NCI-H1092 (cell line): ENCODE measurements around the gene GAD1.

Experiments used
- DNase-seq: peaks from one replicate; lab custom pipeline; 2025; lab: John Stamatoyannopoulos, UW

GAD1 gene

DNA sequence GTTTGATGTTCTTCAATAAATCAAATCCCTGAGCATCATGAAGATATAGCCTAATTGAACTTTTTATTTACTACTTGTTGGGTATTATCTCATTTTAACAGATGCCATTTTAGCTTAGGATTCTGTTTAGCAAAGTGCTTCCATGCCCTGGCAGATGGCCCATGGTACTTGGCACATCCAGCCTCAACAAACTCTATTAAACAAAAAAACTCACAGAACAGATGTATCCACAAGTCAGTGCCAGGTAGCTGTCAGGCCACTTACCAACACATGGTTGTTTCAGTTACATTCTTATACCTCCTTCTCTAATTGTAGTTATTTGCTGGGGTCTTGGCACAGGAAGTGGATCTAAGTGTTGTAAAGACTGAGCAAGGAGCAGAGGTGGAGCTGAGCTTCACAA is 29.6 kb downstream of the GAD1 start:
- DNase-seq = no peak

DNA sequence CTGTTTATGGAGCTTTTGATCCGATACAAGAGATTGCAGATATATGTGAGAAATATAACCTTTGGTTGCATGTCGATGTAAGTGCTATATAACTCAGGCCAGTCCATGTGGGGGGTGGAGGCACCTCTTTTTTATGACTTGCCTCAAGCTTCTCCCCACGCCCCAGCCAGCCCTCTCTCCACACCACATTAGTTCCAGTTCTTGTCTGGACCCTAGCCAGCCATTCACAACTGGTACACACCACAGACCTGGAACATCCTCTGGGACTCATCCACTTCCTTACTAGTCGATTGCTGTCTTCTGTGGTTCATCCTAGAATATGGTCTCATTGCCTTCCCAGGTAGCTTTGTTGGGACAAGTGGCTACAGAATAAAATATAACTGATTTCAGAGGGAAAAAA is 31.0 kb downstream of the GAD1 start:
- no peak for DNase-seq

DNA sequence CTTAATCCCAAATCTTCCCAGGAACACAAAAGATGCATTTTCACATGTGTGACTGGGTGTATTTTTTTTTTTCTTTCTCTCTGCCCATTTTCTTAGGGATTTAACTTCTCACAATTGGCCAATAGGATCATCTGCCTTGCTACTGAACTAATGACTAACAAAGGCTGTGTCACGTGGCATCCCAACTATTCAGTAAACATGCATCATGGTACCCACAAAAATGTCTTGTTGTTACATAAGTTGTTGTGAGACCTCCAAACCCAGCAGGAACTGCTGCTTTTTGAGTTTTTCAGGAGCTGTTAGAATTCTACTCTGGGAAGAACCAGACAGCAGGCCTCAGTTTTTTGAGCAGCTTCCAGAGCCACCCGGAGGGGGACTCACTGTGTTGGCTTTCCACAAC is 31.9 kb downstream of the GAD1 start:
- no peak for DNase-seq

DNA sequence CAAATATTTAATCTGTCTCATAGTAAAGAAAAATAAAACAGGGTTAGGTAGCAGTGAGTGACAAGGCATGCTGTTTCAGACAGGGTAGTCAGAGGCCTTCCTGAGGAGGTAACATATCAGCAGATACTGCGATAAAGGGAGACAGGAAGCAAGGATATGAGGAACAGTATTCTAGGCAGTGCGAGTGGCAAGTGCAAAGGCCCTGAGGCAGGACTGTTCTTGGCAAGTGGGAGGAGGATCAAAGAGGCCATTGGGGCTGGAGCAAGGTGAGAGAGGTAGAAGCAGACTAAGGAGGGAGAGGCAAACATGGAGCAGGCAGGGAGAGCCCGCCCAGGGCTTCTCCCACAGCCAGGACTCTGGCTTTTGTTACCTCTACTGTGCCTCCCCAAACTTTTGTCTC is 33.6 kb downstream of the GAD1 start:
- DNase-seq = no peak

DNA sequence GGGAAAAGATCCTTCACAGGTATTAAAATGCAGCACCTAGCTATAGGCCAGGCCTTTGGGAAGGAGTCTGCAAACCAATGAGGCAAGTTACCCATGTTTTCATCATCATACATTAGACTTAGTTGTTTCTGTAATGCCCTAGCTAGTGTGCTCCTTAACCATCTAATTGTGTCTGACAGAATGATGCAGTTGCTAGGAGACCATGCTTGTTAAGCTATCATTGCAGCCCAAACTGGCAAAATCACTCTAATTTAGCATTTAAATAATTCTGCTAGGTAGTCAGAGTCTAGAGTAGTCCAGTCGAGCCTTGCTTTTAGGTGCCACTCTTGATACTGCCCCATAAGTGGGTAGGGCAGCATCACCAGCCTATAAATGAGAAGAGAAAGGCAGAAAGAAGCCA is 34.9 kb downstream of the GAD1 start:
- no peak for DNase-seq

DNA sequence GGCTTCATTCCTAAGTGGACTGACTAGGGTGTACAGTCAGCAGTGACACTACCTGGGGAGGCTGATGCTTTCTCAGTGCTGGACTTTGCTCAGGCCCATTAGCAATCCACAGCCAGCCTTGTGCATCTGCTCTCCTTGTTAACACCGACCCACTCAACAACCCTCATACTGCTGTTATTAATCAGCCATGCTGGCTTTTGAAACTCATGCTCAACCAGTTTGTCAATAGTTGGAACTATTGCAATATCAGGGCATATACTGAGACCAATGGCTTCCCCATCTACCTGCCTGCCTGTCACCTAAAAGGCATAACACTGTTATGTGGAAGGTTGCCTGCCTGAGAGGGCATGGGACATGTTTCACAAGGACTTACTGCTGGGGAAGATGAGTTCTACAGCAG is 39.4 kb downstream of the GAD1 start:
- no peak for DNase-seq

DNA sequence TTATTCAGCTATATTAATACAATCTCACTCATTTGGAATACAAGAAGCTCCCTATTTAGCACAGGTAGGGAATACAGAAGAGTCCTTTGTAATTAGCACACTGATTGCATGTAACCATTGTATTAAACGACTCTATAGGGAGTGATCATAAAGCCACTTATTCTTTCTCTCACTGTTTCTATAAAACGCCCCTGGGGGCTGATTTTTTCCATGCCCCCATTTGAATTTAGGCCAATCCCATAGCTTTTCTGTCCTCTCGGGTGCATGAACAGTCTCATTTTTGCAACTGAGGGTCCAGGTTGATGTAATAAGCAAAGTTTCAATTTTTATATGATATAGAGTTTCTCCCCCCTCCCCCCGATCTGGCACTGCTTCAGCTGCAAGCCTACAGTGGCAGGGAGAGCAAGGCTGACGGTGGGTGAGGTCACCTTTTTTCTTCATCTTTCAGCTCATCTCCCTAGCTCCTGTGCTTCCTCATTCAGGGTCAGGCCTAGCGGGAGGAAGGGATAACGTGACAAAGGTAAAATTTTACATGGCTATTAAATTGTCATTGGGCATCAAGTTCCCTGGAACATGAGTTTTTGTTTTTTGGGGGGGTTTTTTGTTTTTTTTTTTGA is 45.7 kb downstream of the GAD1 start:
- DNase-seq = no peak

DNA sequence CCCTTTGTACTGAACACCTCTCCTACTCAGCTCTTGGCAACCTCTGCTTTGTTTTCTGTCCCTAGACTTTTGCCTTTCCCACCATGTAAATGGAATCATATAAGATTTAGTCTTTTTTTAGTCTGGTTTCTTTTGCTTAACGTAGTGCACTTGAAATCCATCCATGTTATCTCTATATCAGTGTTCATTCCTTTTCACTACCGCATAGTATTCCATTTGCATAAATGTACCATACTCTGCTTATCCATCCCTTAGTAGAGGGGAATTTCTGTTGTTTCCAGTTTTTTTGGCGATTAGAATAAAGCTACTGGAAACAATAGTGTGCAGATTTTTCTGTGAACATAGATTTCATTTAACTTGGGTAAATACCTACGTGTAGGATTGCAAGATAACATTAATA is 46.4 kb downstream of the GAD1 start:
- DNase-seq = no peak

DNA sequence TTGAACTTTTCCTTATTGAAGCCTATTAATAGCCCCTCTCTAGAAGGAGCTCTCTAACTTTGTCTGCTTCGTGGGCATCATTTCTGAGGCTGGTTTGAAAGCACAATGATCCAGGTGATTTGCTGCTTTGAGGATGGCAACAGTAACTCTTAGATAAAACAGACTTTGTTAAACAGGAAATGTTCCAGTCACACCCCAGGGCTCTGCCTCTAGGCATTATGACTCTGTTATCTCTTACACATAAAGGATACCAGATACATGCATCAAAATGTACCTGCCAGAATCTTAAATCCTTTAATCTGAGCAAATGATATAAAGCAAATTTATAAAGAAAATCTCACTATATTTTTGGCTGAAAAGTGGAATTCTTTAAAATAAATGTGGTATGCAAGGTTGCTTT is 52.3 kb downstream of the GAD1 start:
- DNase-seq = no peak

DNA sequence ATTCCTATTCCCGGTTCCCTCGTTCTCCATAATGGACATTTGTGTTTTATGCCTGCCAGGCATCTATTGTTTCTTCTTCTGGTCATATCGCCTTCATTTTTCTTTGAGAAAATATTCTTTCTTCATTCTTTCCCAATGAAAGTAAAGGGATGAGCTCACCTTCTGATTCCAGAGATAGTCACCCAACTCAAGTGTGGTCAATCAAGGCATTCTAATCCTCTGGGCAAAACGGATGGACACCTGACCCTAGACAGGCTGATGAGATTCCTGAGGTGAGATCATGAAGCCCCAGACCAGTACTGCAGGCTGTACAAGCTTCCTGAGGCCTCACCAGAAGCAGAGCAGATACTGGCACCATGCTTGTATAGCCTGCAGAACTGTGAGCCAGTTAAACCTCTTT is 52.8 kb downstream of the GAD1 start:
- DNase-seq = no peak

DNA sequence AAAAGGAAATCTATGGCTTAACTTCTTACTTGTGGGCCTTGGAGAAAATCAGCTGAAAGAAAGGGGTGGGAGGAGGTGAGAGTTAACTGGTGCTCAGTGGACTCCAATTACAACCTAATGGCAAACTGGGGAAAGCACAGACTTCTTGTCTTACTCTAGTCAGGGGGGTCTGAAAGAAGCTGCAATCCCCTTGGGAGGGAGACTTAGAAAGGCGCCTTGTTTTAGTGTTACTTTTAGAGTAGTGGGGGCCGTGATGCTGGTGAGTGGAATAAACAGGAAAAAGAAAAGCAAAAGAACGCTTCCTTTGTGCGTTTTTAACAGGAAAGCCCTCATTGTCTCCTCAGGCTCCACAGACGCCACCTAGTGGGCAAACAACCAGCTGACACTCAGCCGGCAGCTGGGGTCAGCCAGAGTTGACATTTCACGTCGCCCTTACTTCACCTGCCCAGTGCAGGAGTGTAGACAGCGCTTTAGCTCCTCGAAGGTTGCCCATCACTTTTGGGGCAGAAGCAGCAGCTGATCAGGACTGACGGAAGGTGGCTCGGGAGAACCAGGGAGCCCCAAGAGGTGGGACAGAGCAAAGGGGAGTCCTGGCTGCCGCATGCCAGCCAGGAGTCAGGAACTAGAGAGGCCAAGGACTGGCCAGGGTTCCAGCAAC is 56.5 kb downstream of the GAD1 start:
- peak; percentile 66 for DNase-seq

DNA sequence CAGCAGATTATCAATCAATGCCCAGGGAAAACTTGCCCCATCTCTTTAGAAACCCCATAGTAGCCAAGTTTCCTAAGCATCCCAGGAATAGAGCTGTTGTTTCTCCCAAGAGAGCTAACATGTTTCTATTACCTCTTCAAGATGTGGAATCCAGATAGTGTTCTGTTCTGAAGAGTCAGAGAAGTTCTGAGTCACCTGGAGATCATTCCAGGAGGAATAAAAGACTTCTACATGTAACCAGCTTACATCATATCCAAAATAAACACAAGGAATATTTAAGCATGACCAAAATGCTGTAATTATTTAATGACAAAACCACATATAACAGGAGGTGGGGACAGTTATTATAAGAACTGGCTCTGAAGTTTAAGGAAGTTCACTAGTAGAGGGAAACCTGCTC is 61.4 kb downstream of the GAD1 start:
- no peak for DNase-seq

DNA sequence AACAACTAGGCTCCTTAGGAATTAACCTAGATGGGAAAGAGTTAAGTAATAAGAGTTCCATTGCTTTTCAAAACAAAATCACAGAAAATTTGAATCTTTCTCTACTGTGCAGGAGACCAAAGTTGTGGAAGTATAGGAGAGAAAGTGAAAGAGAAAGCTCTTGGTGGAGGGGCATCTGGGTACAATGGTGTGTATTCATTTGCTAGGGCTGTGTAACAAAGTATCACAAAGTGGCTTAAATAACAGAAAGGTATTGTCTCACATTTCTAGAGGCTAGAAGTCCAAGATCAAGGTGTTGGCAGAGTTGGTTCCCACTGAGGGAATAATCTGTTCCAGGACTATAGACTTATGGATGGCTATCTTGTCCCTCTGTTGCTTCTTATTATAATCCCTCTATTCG is 61.8 kb downstream of the GAD1 start:
- DNase-seq = no peak

DNA sequence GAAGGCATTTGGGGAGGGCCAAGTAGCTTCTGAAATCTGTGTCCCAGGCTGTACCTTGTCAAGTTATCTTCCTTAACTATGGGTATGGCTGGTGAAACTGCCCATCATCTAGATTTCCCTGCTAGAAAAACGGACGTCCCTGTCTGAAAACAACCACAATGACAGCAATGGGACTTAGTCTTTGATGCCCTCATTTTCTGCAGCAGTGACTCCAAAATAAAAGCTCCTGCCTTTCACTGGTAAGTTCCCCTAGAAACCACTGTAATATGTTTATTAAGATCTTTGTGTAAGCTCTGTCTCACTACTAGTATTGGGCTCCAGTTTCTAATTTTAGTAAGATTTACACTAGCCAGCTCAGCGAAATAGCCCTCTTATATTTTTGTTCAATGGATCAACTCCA is 65.2 kb downstream of the GAD1 start:
- DNase-seq = no peak

DNA sequence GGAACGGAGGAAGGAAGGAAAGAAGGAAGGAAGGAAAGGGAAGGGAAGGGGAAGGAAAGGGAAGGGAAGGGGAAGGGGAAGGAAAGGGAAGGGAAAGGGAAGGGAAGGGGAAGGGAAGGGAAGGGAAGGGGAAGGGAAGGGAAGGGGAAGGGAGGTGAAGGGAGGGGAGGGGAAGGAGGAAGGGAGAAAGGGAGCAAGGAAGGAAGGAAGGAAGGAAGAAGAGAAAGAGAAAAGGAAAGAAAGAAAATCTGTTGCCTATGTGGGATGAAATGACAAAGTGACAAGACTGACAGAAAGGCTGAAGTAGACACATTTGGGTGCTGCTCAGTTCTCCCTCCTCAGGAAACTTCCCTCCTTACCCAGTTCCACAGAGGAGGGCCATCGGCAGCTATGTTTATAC is 66.1 kb downstream of the GAD1 start:
- DNase-seq = no peak

DNA sequence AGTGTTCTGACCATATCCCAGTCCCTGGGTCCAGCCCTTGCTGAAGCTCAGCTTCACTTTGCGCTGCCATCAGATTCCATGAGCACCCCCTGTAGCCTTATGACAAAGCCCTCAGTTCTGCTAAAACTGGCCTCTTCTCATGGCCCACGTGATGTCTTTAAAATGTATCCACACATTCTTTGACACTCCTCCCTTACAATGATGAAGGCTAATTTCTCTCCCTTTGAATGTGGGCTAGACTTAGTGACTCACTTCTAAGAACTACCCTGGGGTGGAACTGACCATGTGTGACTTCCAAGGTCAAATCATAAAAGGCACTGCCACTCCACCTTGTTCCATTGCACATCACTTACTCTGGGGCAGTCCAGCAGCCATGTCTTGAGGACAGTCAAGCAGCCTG is 67.0 kb downstream of the GAD1 start:
- no peak for DNase-seq

DNA sequence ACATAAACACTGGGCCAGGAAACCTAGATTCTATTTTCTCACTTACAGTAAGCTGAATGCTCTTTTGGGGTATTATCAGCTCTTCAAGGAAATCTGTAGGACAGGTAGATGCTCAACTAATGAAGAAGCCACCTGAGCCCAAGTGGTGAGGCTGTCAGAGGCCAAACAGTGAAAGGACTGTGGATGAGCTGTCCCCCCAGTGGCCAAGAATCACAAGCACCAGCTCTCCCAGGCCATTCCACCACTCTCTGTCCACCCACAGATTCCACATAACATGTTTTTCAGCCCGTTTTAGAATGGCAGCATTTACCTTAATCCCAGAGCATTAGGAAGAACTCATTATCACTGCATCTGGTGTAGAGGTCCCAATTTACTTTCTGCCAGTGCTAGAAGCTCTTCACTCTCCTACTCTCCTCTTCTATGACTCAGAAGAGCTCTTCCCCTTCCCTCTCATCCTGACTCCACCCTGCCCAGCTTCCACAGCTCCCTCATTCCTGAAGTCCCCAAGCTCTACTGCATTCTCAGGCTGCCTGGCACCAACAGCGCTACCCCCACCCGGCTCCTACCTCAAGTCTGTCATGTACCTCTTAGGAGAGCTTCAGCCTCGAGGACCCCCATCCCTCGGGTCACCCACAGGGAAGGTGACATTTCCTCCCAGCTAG is 68.6 kb downstream of the GAD1 start:
- no peak for DNase-seq

DNA sequence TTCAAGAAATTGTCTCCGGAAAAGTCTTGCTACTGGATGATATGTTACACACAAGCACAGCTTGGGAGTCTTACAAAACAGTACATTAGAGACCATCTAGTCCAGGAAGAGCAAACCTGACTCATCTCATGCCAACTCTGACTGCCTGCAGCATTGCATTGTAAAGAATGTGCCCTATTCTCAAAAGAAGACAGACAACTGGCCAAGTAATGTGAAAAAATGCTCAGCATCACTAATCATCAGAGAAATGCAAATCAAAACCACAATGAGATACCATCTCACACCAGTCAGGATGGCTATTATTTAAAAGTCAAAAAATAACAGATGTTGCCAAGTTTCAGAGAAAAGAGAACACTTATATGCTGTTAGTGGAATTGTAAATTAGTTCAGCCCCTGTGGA is 69.7 kb downstream of the GAD1 start:
- no peak for DNase-seq

DNA sequence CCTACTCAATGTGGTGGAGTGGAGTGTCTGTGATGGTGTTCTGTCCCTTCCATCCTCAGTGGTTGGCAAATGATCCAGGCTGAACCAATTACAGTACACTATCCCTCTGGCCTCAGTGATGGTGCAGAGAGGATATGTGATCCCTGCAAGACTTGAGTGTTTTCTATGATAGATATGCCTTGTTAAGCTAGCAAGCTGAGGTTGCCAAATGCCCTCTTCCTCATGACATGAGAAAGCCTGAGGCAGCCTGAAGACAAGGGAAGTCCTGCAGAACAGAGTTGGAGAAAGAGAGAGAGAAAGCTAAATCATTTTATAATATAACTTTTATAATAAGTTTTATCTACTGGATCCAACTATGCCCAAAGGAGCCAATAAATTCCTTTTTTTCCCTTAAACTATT is 70.8 kb downstream of the GAD1 start:
- no peak for DNase-seq

DNA sequence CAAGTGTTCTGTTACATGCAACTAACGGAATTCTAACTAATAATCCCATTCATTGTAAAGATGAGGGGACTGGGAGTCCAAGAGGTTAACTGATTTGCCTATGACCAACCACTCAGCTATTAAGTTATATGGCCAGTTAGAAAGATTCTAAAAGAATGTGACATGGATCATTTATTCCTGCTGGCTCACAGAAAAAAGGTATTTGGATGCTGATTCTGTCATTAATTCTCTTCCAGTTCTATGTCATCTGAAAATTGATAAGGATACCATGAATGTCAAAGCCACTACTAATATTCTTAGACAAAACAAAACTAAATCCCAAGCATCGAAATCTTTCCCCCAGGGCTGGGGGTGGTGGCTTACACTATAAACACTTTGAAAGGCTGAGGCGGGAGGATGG is 71.2 kb downstream of the GAD1 start:
- no peak for DNase-seq

DNA sequence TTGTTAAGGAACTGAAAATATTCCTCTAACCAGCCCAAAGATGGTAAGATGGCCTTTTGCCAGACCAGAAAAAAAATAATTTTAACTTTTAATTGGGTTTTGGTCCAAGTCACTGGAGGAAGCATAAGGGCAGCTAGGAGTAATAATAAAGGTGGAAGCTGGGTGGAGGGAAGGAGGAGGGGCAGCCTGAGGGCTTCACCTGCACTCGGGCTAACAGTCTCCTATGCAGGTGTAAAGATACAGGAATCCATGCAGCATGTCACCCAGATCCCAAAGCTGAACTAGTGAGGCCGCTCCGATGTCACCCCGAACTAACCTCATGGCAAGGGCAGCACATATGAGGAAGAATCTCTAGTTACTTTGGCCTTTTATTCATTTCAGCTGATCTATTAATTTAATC is 75.2 kb downstream of the GAD1 start:
- DNase-seq = no peak

DNA sequence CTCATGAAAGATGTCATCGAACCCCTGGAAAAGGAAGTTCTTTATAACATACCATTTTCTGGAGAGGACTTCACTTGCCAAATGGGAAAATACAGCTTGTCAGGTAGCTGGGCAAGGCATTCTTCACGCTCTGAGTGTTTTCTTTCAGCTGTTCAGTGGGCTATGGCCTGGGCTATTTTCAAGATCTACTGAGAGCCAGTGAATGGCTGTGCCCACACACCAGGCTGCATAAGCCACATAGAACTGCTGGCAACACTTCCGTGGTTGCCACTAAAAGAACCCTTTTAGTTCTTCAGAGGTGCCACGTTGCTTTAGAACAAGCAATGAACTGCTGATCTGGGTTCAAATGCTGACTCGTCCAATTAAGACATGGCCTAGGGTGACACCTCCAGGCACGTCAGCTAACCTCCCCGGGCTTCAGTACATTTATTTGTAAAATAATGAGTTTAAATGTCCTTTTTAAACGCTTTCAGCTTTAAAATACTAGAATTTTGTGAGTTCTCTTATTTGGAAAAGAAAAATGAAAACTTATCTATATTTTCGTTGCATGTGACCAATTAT is 75.8 kb downstream of the GAD1 start:
- no peak for DNase-seq

DNA sequence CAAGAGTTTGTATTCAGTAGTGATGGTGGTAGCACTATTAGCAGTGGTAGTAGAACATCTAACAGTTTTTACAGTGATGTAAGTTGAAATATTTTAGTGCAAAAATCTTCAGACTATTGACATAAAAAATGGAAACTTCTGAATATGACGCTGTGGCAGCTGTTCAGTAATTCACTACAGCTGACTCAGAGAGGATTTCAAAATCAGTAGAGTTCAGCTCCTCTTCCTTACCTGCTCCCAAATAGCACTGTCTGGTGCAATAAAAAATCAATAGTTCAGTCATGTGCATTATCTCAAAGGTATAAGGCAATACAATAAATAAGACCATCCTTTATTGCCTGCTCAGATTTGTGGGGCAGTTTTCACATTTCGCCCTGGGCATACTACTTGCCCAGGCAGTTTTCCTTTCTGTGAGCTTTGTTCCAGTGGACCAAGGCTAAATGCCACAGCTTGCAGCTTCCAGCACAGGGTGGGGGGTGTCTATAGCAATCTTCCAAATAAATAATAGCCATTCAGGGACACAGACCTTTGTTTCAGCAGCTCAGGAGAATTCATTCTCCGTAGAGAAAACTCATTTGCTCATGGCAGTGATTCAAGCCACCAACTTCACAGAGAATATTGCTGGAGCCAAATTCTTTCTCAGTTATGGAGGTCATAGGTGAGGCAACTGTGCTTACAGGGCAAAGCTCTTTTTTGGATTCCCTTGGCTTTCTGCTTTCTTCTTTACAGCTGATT is 78.5 kb downstream of the GAD1 start:
- DNase-seq = no peak
